ENCODE results near the gene C2orf78.
"Not testable (repeated sequence)": the region's sequence is repeated elsewhere in the genome, so short reads cannot be mapped to it uniquely, and the experiment has no call there.

The C2orf78 gene, protein sequence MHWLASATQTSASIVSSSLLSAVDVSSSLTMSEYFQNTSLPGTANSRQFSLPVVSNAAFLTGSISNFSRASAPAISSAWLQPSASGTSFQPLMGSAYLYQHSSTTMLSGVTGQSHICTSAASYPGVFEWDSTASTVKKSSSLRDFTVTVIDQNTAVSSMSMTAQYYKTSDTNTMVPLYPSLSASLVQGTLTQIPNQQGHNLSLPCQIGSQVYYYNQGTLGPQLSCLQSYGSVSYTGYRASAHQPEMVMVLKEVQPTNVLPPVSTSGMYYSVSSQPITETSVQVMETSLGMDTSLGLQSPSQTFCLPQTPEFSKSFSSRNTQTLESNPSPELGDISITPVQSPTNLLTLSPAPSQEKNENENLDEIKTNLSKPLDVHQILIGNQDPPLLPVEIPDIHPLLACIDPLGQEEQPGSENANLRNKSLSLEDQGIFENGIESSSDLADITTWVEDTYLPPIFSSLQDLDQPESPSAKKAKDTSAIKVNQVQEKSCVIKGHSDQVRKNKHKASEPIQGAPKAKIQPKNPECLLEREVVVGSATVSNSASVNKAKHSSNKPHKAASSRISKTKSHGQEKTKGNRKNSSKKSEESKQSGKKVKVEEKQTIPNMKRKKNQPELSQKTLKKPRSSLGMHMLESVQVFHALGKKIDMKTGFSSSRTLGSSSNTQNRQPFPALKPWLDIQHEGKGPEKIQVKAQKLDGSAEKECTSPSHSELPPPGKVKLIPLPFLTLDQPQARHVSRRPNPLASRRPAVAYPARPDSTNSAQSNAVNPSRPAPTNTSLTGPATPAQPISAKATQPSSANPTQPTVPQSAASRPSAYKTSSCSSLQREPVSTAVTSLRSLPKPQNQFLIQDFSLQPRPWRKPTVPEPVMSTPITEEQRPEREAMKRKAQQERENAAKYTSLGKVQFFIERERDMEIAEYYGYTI

DNA sequence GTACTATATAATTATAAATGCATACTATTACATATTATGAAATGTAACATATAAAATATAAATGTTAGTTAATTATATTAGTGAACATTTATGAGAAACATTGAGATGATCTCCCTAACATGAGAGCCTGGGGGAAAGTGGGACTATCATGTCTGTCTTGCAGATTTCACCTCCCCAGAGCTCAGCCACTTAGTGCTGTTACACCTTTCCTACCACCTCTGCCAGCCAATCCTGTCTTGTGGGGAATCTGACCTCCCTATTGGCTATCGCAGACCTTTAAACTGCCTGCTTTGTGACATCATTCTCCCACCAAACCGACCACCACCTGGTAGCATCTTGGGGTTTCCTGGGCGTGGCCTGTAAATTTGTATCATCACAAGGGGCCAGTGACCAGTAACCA, at the start of gene C2orf78:
C2orf78 (plus strand) TSS at position 301 of the 400 bp plus-strand sequence. CDS start 127 bp downstream, outside the sequence.
- DNase-seq: not testable (repeated sequence)

DNA sequence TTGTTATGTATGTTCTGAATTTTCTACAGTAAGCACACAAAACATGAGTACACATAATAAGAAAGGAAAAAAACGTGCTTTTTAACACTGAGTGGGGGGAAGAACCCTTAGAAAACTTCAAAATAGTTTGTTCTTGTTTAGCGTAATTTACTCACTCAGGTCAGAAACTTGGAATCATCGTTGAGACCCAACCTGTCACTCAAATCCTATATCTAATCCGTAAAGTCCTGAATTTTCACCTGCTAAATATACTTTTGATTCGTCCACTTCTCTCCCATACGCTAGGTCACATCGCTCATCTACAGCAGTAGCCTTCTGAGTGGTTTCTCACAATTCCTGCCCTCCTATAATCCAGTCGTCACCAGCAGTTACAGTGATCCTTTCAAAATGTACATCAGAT, 47.6 kb upstream of the C2orf78 start:
- DNase-seq: no peak
- TF ChIP-seq GATA1 (IDR thresholded peaks at IDR 0.05; ENCODE audit: low read depth, low read length) (no peak), POLR2A (IDR thresholded peaks at IDR 0.05; ENCODE audit: low read length) (no peak)

DNA sequence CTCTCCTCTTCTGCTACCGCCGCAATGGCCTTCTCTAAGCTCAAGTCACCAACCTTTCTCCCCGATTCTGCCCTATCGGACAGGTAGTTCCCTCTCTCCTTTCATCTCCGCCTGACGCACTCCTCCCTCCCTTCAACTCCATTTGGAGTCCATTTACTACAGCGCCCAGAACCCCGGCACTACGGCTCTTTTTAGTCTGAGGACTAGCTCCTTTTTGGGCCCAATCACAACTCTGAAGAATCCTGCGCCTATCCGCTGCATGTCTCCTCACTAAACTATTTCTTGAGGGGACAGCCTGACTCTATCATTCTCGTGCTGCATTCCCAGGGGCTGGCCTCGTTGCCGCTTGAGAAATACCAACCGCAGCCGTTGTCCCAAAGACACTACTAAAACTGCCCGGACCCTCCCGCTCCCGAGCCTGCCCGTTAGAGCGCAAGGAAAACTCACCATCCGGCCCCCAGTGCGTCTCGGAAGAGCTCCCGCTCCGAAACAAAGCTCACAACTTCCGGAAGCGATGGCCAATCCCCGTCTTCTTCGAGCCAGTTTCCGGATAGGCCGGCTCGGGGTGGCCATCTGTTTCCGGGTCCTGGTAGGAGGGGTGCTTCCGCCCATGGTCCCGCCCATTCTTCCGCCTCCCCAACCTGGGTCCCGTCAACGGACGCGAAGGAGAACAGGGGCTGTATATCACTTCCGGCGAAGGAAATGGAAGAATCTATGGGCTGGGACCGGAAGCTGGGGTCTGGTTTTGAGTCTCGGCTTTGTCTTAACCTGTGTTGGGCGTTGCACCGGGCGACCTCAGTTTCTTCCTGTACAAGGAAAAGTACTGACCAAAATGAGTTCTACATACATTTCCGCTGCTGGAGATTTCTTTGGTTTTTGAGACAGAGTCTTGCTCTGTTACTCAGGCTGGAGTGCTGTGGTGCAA, 46.9 kb upstream of the C2orf78 start, which contains the start of gene TPRKB:
TPRKB (minus strand) TSS at position 491 of the 925 bp plus-strand sequence. CDS start 2,776 bp downstream, outside the sequence.
- TF ChIP-seq POLR2A (IDR thresholded peaks at IDR 0.05; ENCODE audit: low read length) (peak; percentile 88), GATA1 (IDR thresholded peaks at IDR 0.05; ENCODE audit: low read depth, low read length) (no peak)
- peak; percentile 97 to 99 for DNase-seq

DNA sequence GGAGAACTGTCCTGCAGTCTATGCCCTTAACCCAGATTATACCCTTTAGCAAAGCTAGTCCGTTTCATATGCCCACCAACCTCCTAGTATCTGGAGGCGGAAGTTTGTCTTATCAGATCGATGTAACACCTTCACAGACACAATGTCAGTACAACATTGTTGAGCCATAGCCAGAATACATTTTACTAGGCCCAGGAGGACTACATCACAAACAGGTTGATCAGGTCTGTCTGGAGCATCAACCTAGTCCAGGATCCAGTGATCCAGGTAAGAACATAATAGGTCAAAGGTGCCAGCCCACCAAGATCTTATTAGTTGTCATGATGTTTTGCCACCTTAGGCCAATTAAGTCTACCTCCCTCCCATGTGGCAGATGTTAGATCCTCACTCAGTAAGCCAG, 44.9 kb upstream of the C2orf78 start:
- DNase-seq: no peak
- TF ChIP-seq GATA1 (IDR thresholded peaks at IDR 0.05; ENCODE audit: low read depth, low read length): no peak
- no peak for TF ChIP-seq POLR2A (IDR thresholded peaks at IDR 0.05; ENCODE audit: low read length)

DNA sequence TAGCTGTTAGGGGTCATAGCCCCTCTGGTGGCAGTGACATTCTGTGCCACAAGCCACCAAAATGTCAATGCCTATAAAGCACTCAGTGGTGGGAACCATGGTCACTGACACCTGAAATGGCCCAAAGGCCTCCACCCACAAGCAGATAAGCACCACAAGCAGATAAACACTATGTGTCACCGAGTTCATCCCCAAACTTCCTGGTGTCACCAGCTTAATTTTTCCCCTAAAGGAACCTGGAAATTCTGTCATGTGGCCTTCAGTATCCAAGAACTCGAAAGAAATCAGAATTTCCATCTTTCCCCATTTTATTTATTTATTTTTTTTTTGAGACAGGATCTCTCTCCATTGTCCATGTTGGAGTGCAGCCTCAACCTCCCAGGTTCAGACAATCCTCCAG, 43.2 kb upstream of the C2orf78 start:
- TF ChIP-seq GATA1 (IDR thresholded peaks at IDR 0.05; ENCODE audit: low read depth, low read length) (no peak), POLR2A (IDR thresholded peaks at IDR 0.05; ENCODE audit: low read length) (no peak)
- no peak for DNase-seq

DNA sequence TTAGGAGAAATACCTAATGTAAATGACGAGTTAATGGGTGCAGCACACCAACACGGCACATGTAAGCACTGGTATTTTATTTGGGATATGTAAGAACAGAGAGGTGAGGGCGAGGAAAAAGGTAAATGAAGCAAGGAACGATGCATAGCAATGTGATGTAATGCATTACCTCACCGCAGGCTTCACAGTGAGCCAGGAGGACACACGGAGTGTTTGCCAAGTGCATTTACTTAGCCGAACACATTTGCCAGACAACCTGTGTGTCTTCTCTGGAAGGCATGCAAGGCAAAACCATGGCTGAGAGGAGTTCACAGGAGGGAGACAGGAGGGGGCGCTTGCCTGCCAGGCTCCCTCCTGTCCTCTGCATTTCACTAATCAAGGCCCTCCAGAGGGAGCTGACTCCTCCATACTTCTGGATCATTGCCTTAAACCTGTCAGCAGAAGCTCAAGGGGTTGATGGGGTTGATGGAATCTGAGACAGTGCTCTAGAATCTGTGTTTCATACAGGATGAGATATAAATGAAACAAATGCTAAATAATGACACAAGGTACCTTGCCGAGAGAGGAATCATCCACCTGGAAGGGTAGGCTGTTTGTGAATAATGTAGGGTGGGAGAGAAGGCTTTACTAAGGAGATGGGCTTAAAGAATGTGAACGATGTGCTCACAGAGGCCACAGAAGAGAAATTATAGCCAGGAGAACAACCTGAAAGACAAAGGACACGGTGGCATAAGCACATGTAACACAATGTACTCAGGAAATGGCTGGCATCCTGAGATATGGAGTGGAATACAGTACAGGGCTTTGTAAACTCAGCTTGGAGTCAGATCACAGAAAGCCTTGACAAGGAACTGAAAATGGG, 37.7 kb upstream of the C2orf78 start:
- no peak for TF ChIP-seq POLR2A (IDR thresholded peaks at IDR 0.05; ENCODE audit: low read length)
- TF ChIP-seq GATA1 (IDR thresholded peaks at IDR 0.05; ENCODE audit: low read depth, low read length): no peak
- DNase-seq: no peak

DNA sequence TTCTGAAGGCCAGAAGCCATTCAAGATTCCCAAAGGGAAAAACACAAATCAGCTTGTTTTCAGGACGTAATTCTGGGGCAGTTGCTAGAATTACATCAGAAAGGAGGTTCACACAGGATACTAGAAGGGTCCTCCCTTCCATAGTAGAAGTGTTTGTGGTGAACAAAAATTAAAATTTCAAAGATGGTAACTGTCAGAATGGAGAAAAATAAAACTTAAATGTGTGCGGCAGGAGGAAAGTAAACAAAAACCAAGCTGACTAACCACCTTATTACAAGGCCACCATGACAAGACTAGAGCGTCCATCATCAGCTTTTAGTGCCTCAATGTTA, 37.1 kb upstream of the C2orf78 start:
- no peak for TF ChIP-seq POLR2A (IDR thresholded peaks at IDR 0.05; ENCODE audit: low read length)
- DNase-seq: no peak

DNA sequence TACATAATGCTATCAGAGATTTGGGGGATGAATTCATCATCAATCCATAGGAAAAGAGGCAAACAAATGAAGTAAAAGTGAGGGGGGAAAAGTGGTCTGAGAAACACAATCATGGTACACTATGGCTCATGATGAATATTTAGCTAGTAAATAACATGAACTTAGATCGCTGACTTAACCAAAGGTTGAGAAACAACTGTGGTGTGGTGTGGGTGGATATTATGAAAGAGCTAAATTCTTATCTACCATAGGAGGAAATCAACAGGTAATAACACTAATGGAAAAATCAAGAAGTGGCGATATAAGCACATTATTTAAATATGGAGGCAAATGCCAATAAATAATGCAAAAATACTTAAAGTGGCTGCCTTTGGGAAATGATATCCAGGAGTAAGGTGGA, 34.7 kb upstream of the C2orf78 start:
- no peak for DNase-seq
- TF ChIP-seq POLR2A (IDR thresholded peaks at IDR 0.05; ENCODE audit: low read length) (no peak), GATA1 (IDR thresholded peaks at IDR 0.05; ENCODE audit: low read depth, low read length) (no peak)

DNA sequence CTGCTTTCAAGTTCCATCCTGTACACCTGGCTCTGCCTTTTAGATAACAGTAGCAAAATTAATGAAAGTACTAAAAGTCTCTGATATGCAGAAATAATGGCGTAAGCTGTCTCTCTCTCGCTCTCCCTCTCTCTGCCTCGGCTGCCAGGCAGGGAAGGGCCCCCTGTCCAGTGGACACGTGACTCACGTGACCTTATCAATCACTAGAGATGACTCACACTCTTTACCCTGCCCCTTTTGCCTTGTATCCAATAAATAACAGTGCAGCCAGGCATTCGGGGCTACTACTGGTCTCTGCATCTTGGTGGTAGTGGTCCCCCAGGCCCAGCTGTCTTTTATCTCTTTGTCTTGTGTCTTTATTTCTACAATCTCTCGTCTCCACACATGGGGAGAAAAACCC, 29.7 kb upstream of the C2orf78 start:
- peak in 1 of 2 experiments; percentile 8 for DNase-seq

DNA sequence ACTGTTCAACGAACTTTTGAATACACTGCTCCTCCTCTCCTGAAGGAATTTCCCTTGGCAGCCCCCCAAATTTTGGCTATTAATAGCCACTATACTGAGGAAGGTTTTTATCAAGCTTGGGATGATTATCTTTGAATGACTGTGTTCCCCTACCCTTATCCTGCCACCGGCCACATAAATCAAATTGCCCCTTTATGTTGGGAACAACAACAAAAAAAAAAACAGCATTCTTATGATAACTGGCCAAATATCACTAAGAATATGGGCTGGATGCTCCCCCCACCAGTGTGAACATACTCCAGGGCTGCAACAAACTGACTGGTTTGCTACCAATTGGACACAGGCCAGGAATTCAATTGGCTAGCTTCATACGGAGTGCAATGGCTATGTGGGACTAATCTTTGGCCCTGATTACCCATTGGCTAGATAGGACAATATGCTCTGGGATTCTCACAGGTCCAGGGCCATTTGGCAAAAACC, 24.7 kb upstream of the C2orf78 start:
- TF ChIP-seq POLR2A (IDR thresholded peaks at IDR 0.05; ENCODE audit: low read length) (no peak), GATA1 (IDR thresholded peaks at IDR 0.05; ENCODE audit: low read depth, low read length) (no peak)
- no peak for DNase-seq

DNA sequence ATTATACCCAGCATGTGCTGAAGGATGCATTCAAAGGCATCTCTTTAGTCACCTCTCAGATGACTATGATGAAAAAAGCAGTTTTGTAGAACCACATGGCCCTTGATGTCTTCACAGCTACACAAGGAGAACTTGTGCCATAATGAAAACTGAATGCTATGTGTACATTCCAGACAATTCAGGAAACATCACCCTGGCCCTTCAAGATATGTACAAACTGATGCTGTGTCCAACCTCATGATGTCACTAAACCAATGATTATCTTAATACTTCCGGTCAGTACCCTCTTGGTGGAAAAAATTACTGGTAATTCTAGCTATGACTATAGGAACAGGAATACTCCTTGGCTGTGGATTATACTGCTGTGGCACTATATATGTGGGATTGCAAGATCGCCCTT, 24.1 kb upstream of the C2orf78 start:
- no peak for DNase-seq
- no peak for TF ChIP-seq GATA1 (IDR thresholded peaks at IDR 0.05; ENCODE audit: low read depth, low read length)
- TF ChIP-seq POLR2A (IDR thresholded peaks at IDR 0.05; ENCODE audit: low read length): no peak

DNA sequence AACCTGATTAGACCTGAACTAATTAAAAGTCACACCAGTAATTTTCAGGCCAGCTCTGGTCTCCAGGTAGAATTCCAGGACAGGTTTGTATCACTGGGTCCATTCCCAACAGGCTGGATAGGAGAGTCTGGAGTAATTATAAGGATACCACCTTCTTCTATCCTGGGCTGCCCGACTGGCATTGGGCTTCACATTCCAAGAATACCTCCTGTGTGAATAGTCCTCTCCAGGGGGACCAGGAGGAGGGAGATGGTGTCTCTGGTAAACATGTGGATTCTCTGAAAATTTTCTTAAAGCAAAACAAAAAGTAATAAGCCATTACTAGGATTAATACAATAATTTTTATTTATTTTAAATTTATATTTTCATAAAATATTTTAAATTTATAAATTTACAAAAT, 21.4 kb upstream of the C2orf78 start:
- TF ChIP-seq POLR2A (IDR thresholded peaks at IDR 0.05; ENCODE audit: low read length) (no peak), GATA1 (IDR thresholded peaks at IDR 0.05; ENCODE audit: low read depth, low read length) (no peak)
- DNase-seq: no peak

DNA sequence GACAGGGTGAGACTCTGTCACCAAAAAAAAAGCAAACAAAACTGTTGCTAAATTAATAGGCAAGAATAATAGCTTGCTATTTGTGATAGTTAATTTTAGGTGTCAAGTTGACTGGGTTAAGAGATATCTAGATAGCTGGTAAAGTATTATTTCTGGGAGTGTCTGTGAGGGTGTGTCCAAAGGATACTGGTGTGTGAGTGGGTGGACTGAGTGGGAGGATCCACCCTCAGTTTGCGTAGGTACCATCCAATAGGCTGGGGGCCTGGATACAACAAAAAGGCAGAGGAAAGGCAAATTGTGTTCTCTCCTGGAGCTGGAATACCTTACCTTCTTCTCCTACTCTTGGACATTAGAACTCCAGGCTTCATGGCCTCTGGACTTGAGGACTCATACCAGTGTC, 19.0 kb upstream of the C2orf78 start:
- no peak for TF ChIP-seq POLR2A (IDR thresholded peaks at IDR 0.05; ENCODE audit: low read length)
- no peak for TF ChIP-seq GATA1 (IDR thresholded peaks at IDR 0.05; ENCODE audit: low read depth, low read length)
- DNase-seq: no peak

Measured in erythroblast (primary cell).